H1 (cell line): ENCODE results near the gene CELSR1. TPM values are rescaled to one million over a fixed set of nuclear protein-coding genes. Genes with fewer than 3 reads are reported as not detected.

Experiments used
- CTCF ChIP-seq, 3 experiments: IDR thresholded peaks; 1 replicate in 2 of 3; 2 replicates in 1 of 3; pipeline versions ENCODE4 v1.5.1 to v1.6.1; 2011; ENCODE audit warnings: low read length in 3 of 3, mild to moderate bottlenecking in 3 of 3, inconsistent platforms in 2 of 3, low read depth in 1 of 3, moderate library complexity in 1 of 3; ENCODE audit not compliant: insufficient read depth in 1 of 3; ENCODE audit errors: control extremely low read depth in 1 of 3
- polyA plus RNA-seq, 7 experiments: library from polyadenylated mRNA; depleted of rRNA in 3 of 7; stranded (reverse) in 5 of 7; unstranded in 2 of 7; fragments of >200 nt in 5 of 7; fragments of 200-250 nt in 2 of 7; gene quantifications; 1 replicate in 5 of 7; 2 replicates in 1 of 7; 4 replicates in 1 of 7; pipeline versions ENCODE4 v1.2.1 to v1.2.3, GENCODE V29; 2011 to 2013; ENCODE audit warnings: missing spikeins in 2 of 7, mixed read lengths in 2 of 7
- total RNA-seq: library from RNA; stranded (reverse); fragmentation: NEBNext Ultra II Directional; extraction: Animal tissue kit (Norgen Biotek cat#: 25700); gene quantifications from 2 replicates; pipeline ENCODE4 v1.2.1, GENCODE V29; 2021

The CELSR1 gene
- total and polyA plus RNA-seq, 2 of the 8 experiments (the other 6 are each of a cell fraction or from before 2014, with no cell fraction given): 9.0 to 12.4 TPM

DNA sequence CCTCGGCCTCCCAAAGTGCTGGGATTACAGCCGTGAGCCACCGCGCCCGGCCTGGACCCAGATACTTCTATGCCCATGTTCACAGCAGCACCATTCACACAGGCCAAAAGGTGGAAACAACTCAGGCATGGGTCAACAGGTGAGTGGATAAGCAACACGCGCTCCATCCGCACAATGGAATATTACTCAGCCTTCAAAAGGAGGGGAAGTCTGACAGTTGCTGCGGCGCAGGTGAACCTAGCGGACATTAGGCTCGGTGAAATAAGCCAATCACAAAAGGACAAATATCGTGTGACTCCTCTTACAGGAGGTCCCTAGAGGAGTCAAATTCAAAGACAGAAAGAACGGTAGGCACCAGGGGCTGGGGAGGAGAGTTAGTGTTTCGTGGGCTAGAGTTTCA, 154.9 kb downstream of the CELSR1 start (continued):
- TF ChIP-seq CTCF (IDR thresholded peaks at IDR 0.05; ENCODE audit: control extremely low read depth in 1 of 3, insufficient read depth in 1 of 3, low read depth in 1 of 3, low read length in 3 of 3): no peak
